K562 (cell line): ENCODE measurements around the gene EIF4E1B. TPM values are rescaled to one million over a fixed set of nuclear protein-coding genes. Genes with fewer than 3 reads are reported as not detected.

Source experiments
- CEBPB ChIP-seq: fragments of 450-650 bp; IDR thresholded peaks from 2 replicates; pipeline ENCODE4 v1.6.1; 2016; ENCODE audit warnings: missing genetic modification characterization, missing compliant biosample characterization
- CREB3L1 ChIP-seq: fragments of 450-650 bp; IDR thresholded peaks from 2 replicates; pipeline ENCODE4 v1.6.1; 2014; ENCODE audit warnings: low read depth, mild to moderate bottlenecking, moderate library complexity, borderline replicate concordance
- ILF3 ChIP-seq: fragments of 450-650 bp; IDR thresholded peaks from 2 replicates; pipeline ENCODE4 v1.6.1; 2018; ENCODE audit warnings: antibody characterized with exemption, mild to moderate bottlenecking, moderate library complexity, borderline replicate concordance
- SMC3 ChIP-seq: conservative IDR thresholded peaks from 2 replicates; pipeline ENCODE4 v1.6.1; 2011; ENCODE audit warnings: low read depth, low read length, improper control_type of control experiment; ENCODE audit not compliant: insufficient read depth
- ZBTB7A ChIP-seq: IDR thresholded peaks from 2 replicates; pipeline ENCODE4 v1.6.1; 2011; ENCODE audit warnings: low read depth, mild to moderate bottlenecking, low read length, moderate library complexity, borderline replicate concordance; ENCODE audit not compliant: control insufficient read depth
- ZNF41 ChIP-seq: fragments of 250-450 bp; sonication (Bioruptor Pico); conservative IDR thresholded peaks from 2 replicates; pipeline ENCODE4 v1.4.0; 2020; ENCODE audit warnings: mild to moderate bottlenecking
- ZNF655 ChIP-seq: fragments of 250-450 bp; sonication (Bioruptor Pico); IDR thresholded peaks from 2 replicates; pipeline ENCODE4 v1.5.0; 2021
- ZNF778 ChIP-seq: fragments of 450-650 bp; formaldehyde crosslinking; IDR thresholded peaks from 2 replicates; pipeline ENCODE4 v1.4.0; 2020; ENCODE audit warnings: mild to moderate bottlenecking, moderate library complexity
- polyA plus RNA-seq, 8 experiments: library from polyadenylated mRNA; depleted of rRNA in 4 of 8; stranded (reverse) in 5 of 8; unstranded in 3 of 8; fragments of >200 nt; fragmentation: Nextera tagmentation in 2 of 8; fragmentation: Illumina TruSeq in 1 of 8; extraction: Ambion mirVana in 2 of 8; extraction: Trizol in 1 of 8; gene quantifications; 2 replicates each; pipeline versions ENCODE4 v1.2.1 to v1.2.3, GENCODE V29; 2011 to 2014; ENCODE audit warnings: inconsistent platforms in 1 of 8, missing spikeins in 1 of 8
- total RNA-seq, 7 experiments: library from RNA; depleted of rRNA in 6 of 7; stranded (reverse); fragments of >200 nt in 6 of 7; fragmentation: Illumina TruSeq in 2 of 7; extraction: Trizol in 2 of 7; gene quantifications; 2 replicates each; pipeline versions ENCODE4 v1.2.1 to v1.2.3, GENCODE V29; 2011 to 2021; ENCODE audit warnings: low replicate concordance in 1 of 7

Gene EIF4E1B
- total and polyA plus RNA-seq, 9 of the 15 experiments (the other 6 are each of a cell fraction or from before 2014, with no cell fraction given) = not detected

GRCh38 chr5:176660860-176661641 lies 30.6 kb downstream of the EIF4E1B start (continued):
- TF ChIP-seq SMC3 = peak; percentile 93
- no peak for TF ChIP-seq ZNF778 (CRISPR knock-in tag)
- no peak for TF ChIP-seq ILF3
- no peak for TF ChIP-seq ZNF655 (CRISPR knock-in tag)
- TF ChIP-seq CEBPB = peak; percentile 63
- peak; percentile 78; the same call in 1 of the 2 replicates for TF ChIP-seq ZBTB7A
- TF ChIP-seq ZNF41 (CRISPR knock-in tag) = no peak
- no peak for TF ChIP-seq CREB3L1
